Subcutaneous adipose tissue (tissue), 4 donors: ENCODE measurements around the gene APOBEC3B. TPM values are rescaled to one million over a fixed set of nuclear protein-coding genes. Genes with fewer than 3 reads are reported as not detected.

Experiments used
- total RNA-seq, 4 donors: library from RNA; depleted of rRNA; stranded (reverse); fragments of >200 nt; gene quantifications; one replicate each; pipeline ENCODE4 v1.1.0, GENCODE V29; 2016
- TF ChIP-seq, protein P1 (sequence below): fragments of 450-650 bp; IDR thresholded peaks from one replicate; pipeline ENCODE4 v1.5.1; 2016; ENCODE audit warnings: low read depth, mild to moderate bottlenecking, control low read depth, antibody characterized with exemption, moderate library complexity

The APOBEC3B gene
- total RNA-seq, 4 donors from 2014 or later: 1.3 to 1.7 TPM; not detected in 2

DNA sequence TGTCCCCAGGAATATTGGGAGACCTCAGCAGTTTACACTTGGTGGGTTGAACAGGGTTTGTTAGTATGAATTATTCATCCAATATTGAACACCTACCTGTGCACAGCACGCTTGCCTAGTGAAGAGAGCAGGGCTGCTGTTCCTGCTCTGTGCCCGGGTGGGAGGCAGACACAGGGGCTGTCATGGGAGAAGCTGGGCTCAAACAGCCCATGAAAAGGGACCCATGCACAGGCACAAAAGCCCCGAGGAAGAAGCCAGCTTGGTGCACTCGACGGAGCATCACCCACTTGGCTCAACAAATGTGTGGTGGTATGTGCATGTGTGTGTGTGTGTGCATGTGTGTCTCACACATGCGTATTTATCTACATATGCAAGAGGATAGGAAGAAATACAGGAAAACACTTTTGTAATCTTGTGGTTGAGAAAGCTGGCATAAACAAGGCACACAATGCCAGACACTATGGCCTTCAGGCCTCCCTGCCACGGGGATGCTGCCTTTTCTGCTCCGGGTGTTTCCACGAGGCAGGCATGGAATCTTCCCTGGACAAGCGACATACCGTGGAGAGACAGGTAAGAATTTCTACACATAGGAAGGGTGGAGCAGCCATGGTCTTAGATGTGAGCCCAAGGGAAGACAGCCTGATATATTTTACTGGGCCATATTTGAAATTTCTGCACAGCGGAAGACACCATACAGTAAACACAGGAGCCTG lies 29.7 kb upstream of the APOBEC3B start:
- TF ChIP-seq, protein P1, sequence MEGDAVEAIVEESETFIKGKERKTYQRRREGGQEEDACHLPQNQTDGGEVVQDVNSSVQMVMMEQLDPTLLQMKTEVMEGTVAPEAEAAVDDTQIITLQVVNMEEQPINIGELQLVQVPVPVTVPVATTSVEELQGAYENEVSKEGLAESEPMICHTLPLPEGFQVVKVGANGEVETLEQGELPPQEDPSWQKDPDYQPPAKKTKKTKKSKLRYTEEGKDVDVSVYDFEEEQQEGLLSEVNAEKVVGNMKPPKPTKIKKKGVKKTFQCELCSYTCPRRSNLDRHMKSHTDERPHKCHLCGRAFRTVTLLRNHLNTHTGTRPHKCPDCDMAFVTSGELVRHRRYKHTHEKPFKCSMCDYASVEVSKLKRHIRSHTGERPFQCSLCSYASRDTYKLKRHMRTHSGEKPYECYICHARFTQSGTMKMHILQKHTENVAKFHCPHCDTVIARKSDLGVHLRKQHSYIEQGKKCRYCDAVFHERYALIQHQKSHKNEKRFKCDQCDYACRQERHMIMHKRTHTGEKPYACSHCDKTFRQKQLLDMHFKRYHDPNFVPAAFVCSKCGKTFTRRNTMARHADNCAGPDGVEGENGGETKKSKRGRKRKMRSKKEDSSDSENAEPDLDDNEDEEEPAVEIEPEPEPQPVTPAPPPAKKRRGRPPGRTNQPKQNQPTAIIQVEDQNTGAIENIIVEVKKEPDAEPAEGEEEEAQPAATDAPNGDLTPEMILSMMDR: no peak

DNA sequence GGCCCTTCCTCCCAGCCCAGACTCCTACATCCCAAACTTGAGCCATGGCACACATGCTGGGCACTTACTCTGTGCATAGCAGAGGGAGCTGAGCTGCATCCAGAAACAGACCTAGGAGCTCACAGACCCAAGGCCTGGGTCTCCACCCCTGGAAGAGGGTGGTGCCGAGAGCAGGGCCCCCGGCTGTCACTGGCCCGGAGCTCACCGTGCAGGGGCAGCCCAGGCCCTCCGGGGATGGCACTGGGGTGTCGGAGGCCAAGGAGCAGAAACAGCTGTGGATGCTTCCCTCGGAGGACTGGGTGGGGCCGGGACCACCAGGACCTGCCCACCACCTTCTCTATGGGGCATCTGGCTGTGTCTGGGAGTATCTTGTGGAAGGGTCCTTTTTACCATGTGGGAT lies 29.1 kb upstream of the APOBEC3B start:
- TF ChIP-seq, protein P1: no peak

DNA sequence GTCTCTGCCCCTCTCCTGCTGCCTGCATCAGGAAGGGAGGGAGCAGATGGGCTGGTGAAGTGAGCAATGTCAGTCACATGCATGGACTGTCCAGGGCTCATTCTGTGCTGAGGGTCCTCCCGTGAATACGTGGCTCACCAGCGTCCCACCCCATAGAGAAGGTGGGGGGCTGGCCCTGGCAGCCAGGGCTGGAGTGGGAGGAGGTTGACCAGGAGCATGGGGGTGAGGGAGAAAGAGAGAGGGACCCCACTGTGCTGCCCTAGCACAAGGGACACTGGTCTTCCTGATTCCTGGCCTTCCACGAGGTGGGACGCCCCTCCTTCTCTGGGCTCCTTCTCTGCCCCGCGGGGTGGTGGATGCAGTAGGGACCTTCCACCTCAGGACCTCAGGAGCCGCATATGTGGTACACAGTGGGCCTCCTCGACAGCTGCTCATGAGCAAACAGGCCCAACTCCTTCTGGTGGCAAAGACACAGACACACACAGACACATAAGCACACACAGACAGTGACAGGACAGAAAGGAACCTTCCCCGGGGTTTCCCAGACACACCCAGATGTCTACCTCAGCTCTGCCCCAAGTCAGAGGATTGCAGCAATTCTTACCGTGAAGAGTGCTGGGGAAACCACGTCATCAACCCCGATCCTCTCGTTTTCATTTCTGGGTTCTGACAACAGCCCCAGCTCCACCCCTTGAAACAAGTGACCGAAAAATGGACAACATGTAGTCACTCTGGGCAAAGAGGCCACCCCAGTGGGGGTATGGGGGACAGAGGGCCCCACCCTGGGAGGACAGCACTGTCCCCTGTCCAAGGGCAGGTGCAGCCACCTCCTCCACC lies 28.4 kb upstream of the APOBEC3B start:
- TF ChIP-seq, protein P1: no peak

DNA sequence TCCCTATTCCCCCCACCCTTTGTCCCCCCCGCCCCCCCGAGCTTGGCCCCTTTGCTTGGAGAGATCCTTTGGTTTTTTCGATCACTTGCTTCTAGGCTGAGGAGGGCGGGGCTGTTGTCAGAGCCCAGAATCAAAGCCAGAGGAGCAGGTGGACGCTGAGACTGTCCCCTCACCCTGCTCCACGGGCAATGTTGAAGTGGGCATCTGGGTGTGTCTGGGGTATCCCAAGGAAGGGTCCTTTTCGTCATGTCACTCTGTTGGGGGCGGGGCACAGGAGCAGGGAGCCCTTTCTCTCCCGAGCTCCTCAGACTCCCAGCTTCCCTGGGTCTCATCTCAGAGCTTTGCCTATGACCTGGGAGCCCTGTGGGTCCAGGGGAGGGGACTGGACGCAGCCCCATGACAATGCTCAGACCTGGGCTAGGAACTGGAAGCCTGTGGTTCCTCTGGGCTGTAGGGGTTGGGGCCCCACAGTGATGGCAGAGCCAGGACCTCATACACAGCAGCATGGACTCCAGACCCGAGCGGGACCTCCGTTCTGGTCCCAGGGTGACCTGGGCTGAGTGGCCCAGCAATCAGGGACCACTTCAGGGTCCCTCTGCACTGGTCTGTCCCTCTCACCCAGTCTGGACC lies 27.6 kb upstream of the APOBEC3B start:
- TF ChIP-seq, protein P1: no peak

DNA sequence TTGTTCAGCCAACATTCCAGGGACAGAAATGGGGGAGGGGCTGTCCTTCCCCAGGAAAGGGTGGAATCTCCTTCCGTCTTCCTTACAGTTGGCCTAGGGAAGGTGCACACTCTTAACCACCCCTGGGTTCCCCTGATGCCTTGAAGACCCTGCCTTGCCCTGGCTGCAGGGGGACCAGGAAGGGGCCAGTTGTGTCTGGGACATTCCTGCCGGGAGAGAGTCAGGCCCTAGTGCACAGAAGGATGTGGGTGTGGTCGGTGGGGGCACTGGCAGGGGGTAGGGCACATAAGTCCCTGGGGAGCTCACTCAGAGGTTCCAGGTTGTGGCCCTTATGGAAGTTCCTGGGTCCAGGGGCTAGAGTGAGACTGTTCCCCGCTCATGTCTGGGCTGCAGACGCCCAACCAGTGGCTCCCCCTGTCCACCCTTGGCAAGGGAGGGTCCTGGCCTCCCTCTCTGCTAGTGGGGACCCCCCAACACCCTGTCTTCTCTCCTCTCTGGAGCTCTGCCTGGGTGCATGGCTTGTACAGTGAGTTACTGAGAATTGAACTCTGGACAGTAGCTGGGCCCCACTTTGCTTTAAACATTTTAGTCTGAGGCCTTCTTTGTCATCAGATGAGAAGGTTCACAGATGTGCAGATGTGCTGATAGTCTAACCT lies 26.8 kb upstream of the APOBEC3B start:
- TF ChIP-seq, protein P1: no peak

DNA sequence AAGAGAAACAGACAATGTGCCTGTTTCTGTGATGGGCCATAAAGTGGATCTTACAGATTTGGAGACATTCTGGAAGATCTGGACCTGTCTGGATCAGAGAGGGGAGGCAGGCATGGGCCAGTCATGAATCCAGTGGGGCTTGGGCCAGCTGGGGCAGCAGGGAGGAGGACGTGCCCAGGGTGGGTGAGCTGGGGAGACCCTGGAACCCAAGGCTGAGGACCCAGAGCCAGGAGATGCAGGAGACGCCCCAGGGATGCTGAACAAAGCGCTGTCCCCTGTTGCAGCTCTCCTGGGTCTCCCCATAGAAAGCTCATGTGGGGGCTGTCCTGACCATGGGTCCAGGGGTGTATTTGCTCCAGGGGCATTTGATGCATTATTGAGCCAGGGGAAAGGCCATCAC lies 26.2 kb upstream of the APOBEC3B start:
- TF ChIP-seq, protein P1: no peak
